NB4 (cell line): ENCODE data around the gene NTRK3.

Experiments
- CTCF ChIP-seq: IDR thresholded peaks from one replicate; pipeline ENCODE4 v1.5.1; 2012; ENCODE audit warnings: low read depth, low read length
- MAX ChIP-seq: IDR thresholded peaks from 2 replicates; pipeline ENCODE4 v1.6.1; 2011; ENCODE audit warnings: low read depth, low read length
- MYC ChIP-seq: IDR thresholded peaks from 2 replicates; pipeline ENCODE4 v1.6.1; 2011; ENCODE audit warnings: low read depth, low read length
- POLR2A ChIP-seq: IDR thresholded peaks from 2 replicates; pipeline ENCODE4 v1.6.1; 2011; ENCODE audit warnings: mild to moderate bottlenecking; ENCODE audit not compliant: insufficient read length; ENCODE audit errors: extremely low read depth

- TF ChIP-seq MAX (no peak), CTCF (no peak), POLR2A (no peak), MYC (no peak)
Measured at GRCh38 chr15:88061452-88061851, 195.1 kb downstream of the NTRK3 start.
